Measurements from ENCODE around the gene FEM1C.

GRCh38 chr5:115558388-115558956 lies 13.9 kb upstream of the FEM1C start:
- TF ChIP-seq CTCF (IDR thresholded peaks at IDR 0.05) (no peak), EZH2phosphoT487 (IDR thresholded peaks at IDR 0.05) (no peak), EZH2 (IDR thresholded peaks at IDR 0.05) (no peak)

All from neural progenitor cell (in vitro differentiated cells).